MM.1S (cell line): ENCODE measurements around the gene POLD3.

Experiments
- DNase-seq: peaks from one replicate; pipeline ENCODE4 v3.0.0-alpha.2; 2015
- H2AFZ ChIP-seq: fragments of 300-600 bp; sonication (generic); 2 replicates; pipeline ENCODE4 v1.6.0; 2016; ENCODE audit warnings: antibody characterized with exemption, low read length
- H3F3A ChIP-seq: fragments of 300-600 bp; sonication (generic); 2 replicates; pipeline ENCODE4 v1.6.1; 2016; ENCODE audit warnings: mild to moderate bottlenecking, antibody characterized with exemption, low read length, moderate library complexity, mixed read lengths; ENCODE audit not compliant: insufficient read depth
- H3K27ac ChIP-seq: fragments of 300-600 bp; sonication (generic); 2 replicates; pipeline ENCODE4 v1.5.1; 2016; ENCODE audit warnings: mild to moderate bottlenecking, low read length
- H3K27me3 ChIP-seq: fragments of 300-600 bp; sonication (generic); replicated peaks from 2 replicates; pipeline ENCODE4 v1.6.0; 2016; ENCODE audit warnings: low read length; ENCODE audit not compliant: insufficient read depth
- H3K36me3 ChIP-seq: fragments of 300-600 bp; sonication (generic); replicated peaks from 2 replicates; pipeline ENCODE4 v1.6.1; 2016; ENCODE audit warnings: mild to moderate bottlenecking, low read length, mixed read lengths; ENCODE audit not compliant: insufficient read depth
- H3K4me1 ChIP-seq: fragments of 300-600 bp; sonication (generic); 2 replicates; pipeline ENCODE4 v1.6.1; 2016; ENCODE audit warnings: low read length, mixed read lengths
- H3K4me2 ChIP-seq: fragments of 300-600 bp; sonication (generic); 2 replicates; pipeline ENCODE4 v1.6.0; 2016; ENCODE audit warnings: low read depth, low read length
- H3K4me3 ChIP-seq: fragments of 300-600 bp; sonication (generic); 2 replicates; pipeline ENCODE4 v1.5.1; 2016; ENCODE audit warnings: low read length, mixed read lengths
- H3K79me2 ChIP-seq: fragments of 300-600 bp; sonication (generic); 2 replicates; pipeline ENCODE4 v1.6.1; 2016; ENCODE audit warnings: mixed run types, low read length, mixed read lengths
- H3K9ac ChIP-seq: fragments of 300-600 bp; sonication (generic); 2 replicates; pipeline ENCODE4 v1.6.1; 2016; ENCODE audit warnings: low read length, mixed read lengths
- H3K9me2 ChIP-seq: fragments of 300-600 bp; sonication (generic); replicated peaks from 2 replicates; pipeline ENCODE4 v1.6.1; 2016; ENCODE audit warnings: mild to moderate bottlenecking, low read length, mixed read lengths; ENCODE audit not compliant: insufficient read depth
- H3K9me3 ChIP-seq: fragments of 300-600 bp; sonication (generic); replicated peaks from 2 replicates; pipeline ENCODE4 v1.6.1; 2016; ENCODE audit warnings: mild to moderate bottlenecking, low read length, mixed read lengths; ENCODE audit not compliant: insufficient read depth
- H4K20me1 ChIP-seq: fragments of 300-600 bp; sonication (generic); 2 replicates; pipeline ENCODE4 v1.6.1; 2016; ENCODE audit warnings: mild to moderate bottlenecking, low read length, moderate library complexity, mixed read lengths; ENCODE audit not compliant: insufficient read depth
- EZH2 ChIP-seq: fragments of 300-600 bp; sonication (generic); optimal IDR thresholded peaks from 2 replicates; pipeline ENCODE3; 2017; ENCODE audit warnings: low read depth, mild to moderate bottlenecking, antibody characterized with exemption, low read length, mixed read lengths
- EZH2phosphoT487 ChIP-seq: fragments of 300-600 bp; sonication (generic); IDR thresholded peaks from 2 replicates; pipeline ENCODE4 v1.6.1; 2018; ENCODE audit warnings: antibody characterized with exemption, low read length
- TF ChIP-seq, protein P1 (sequence below): fragments of 300-600 bp; sonication (generic); IDR thresholded peaks from 2 replicates; pipeline ENCODE4 v1.5.1; 2016; ENCODE audit warnings: antibody characterized with exemption, low read length, mixed read lengths

Gene POLD3

GRCh38 chr11:74602637-74603556 lies 10.5 kb downstream of the POLD3 start:
- H3K4me2 ChIP-seq: no peak overlapping the region
- H3K79me2 ChIP-seq: 0 out of 2 replicates have a peak, but pooled peaks cover 3% of the 10 kb centered on the region
- no peaks in the 10 kb centered on the region for H3K9me2 ChIP-seq
- H3K4me3 ChIP-seq: no peak overlapping the region
- DNase-seq: no peak
- no peaks in the 10 kb centered on the region for H3F3A ChIP-seq
- H3K9ac ChIP-seq: no peak overlapping the region
- no peak overlapping the region for H2AFZ ChIP-seq
- H3K27me3 ChIP-seq: no peaks in the 10 kb centered on the region
- H4K20me1 ChIP-seq: no peaks in the 10 kb centered on the region
- TF ChIP-seq EZH2 (no peak), EZH2phosphoT487 (no peak)
- TF ChIP-seq, protein P1, sequence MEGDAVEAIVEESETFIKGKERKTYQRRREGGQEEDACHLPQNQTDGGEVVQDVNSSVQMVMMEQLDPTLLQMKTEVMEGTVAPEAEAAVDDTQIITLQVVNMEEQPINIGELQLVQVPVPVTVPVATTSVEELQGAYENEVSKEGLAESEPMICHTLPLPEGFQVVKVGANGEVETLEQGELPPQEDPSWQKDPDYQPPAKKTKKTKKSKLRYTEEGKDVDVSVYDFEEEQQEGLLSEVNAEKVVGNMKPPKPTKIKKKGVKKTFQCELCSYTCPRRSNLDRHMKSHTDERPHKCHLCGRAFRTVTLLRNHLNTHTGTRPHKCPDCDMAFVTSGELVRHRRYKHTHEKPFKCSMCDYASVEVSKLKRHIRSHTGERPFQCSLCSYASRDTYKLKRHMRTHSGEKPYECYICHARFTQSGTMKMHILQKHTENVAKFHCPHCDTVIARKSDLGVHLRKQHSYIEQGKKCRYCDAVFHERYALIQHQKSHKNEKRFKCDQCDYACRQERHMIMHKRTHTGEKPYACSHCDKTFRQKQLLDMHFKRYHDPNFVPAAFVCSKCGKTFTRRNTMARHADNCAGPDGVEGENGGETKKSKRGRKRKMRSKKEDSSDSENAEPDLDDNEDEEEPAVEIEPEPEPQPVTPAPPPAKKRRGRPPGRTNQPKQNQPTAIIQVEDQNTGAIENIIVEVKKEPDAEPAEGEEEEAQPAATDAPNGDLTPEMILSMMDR: no peak
- H3K9me3 ChIP-seq: no peaks in the 10 kb centered on the region
- H3K27ac ChIP-seq: no peak overlapping the region
- no peaks in the 10 kb centered on the region for H3K4me1 ChIP-seq
- H3K36me3 ChIP-seq: no peaks in the 10 kb centered on the region

GRCh38 chr11:74603845-74604244 lies 11.5 kb downstream of the POLD3 start:
- H3K9ac ChIP-seq: no peak overlapping the region
- H4K20me1 ChIP-seq: no peaks in the 10 kb centered on the region
- no peaks in the 10 kb centered on the region for H3K9me2 ChIP-seq
- H3K9me3 ChIP-seq: no peaks in the 10 kb centered on the region
- H3K4me2 ChIP-seq: no peak overlapping the region
- no peak overlapping the region for H3K27ac ChIP-seq
- TF ChIP-seq EZH2 (no peak), EZH2phosphoT487 (no peak)
- TF ChIP-seq, protein P1: no peak
- no peak overlapping the region for H3K4me3 ChIP-seq
- H3K36me3 ChIP-seq: no peaks in the 10 kb centered on the region
- no peaks in the 10 kb centered on the region for H3F3A ChIP-seq
- no peaks in the 10 kb centered on the region for H3K27me3 ChIP-seq
- peaks cover 11% of the 10 kb centered on the region for H3K79me2 ChIP-seq
- no peak for DNase-seq
- no peaks in the 10 kb centered on the region for H3K4me1 ChIP-seq
- no peak overlapping the region for H2AFZ ChIP-seq

GRCh38 chr11:74604311-74604710 lies 11.9 kb downstream of the POLD3 start:
- H3K4me2 ChIP-seq: no peak overlapping the region
- H3K27me3 ChIP-seq: no peaks in the 10 kb centered on the region
- DNase-seq: no peak
- no peak overlapping the region for H3K27ac ChIP-seq
- H4K20me1 ChIP-seq: no peaks in the 10 kb centered on the region
- TF ChIP-seq EZH2phosphoT487 (no peak), EZH2 (no peak)
- TF ChIP-seq, protein P1: no peak
- H3K9me3 ChIP-seq: no peaks in the 10 kb centered on the region
- H3F3A ChIP-seq: no peaks in the 10 kb centered on the region
- peaks cover 11% of the 10 kb centered on the region for H3K79me2 ChIP-seq
- H3K4me3 ChIP-seq: no peak overlapping the region
- no peaks in the 10 kb centered on the region for H3K9me2 ChIP-seq
- no peaks in the 10 kb centered on the region for H3K36me3 ChIP-seq
- no peak overlapping the region for H2AFZ ChIP-seq
- H3K9ac ChIP-seq: no peak overlapping the region
- H3K4me1 ChIP-seq: no peaks in the 10 kb centered on the region
